Endothelial cell of umbilical vein (primary cell): ENCODE measurements around the gene RAI1. TPM values are rescaled to one million over a fixed set of nuclear protein-coding genes. Genes with fewer than 3 reads are reported as not detected.

Experiments
- BruUV-seq: library from RNA; stranded (reverse); fragments of 400-500 nt; replicated peaks from 2 replicates; lab custom pipeline; 2021; lab: Mats Ljungman, UMichigan
- CTCF ChIA-PET: fragments of 300-600, 350-600 bp; sonication (Branson Sonifier 250); formaldehyde crosslinking; loops from one replicate; lab custom pipeline; 2021; ENCODE audit warnings: antibody characterized with exemption, inconsistent platforms; lab: Charles Lee
- POLR2A ChIA-PET: fragments of 300-600, 350-600 bp; sonication (Branson Sonifier 250); formaldehyde crosslinking; loops from one replicate; lab custom pipeline; 2021; ENCODE audit warnings: antibody characterized with exemption, inconsistent platforms; lab: Charles Lee
- DNase-seq: peaks from one replicate; pipeline ENCODE4 v3.0.0-alpha.2; 2011; ENCODE audit warnings: low read depth, low spot score
- FAIRE-seq: peaks from 2 replicates; lab custom pipeline; 2011; peaks lifted over from hg19 to GRCh38; lab: Jason Lieb, UNC
- H2AFZ ChIP-seq: 2 replicates; pipeline ENCODE4 v1.6.0; 2012; ENCODE audit warnings: low read depth, low read length, control low read depth, inconsistent platforms
- H3K27ac ChIP-seq: 2 replicates; pipeline ENCODE4 v1.5.1; 2011; ENCODE audit warnings: low read depth, mild to moderate bottlenecking, control low read depth, low read length, moderate library complexity; ENCODE audit not compliant: insufficient read depth
- H3K27me3 ChIP-seq, 2 experiments: 2 replicates each; pipeline versions ENCODE4 v1.6.0 to v1.6.1; 2011; ENCODE audit warnings: low read length in 2 of 2, mixed read lengths in 1 of 2; ENCODE audit not compliant: control insufficient read depth in 2 of 2, insufficient read depth in 2 of 2
- H3K36me3 ChIP-seq, 2 experiments: 2 replicates in 1 of 2; 3 replicates in 1 of 2; pipeline ENCODE4 v1.5.1; 2011; ENCODE audit warnings: low read length in 2 of 2, mild to moderate bottlenecking in 1 of 2, moderate library complexity in 1 of 2; ENCODE audit not compliant: control insufficient read depth in 2 of 2, insufficient read depth in 2 of 2; ENCODE audit errors: extremely low read depth in 1 of 2
- H3K4me1 ChIP-seq: 3 replicates; pipeline ENCODE4 v1.5.1; 2011; ENCODE audit warnings: mild to moderate bottlenecking, low read length; ENCODE audit not compliant: control insufficient read depth, insufficient read depth; ENCODE audit errors: extremely low read depth
- H3K4me2 ChIP-seq: 2 replicates; pipeline ENCODE4 v1.6.1; 2011; ENCODE audit warnings: low read length, control low read depth, mixed read lengths; ENCODE audit not compliant: insufficient read depth
- H3K4me3 ChIP-seq, 3 experiments: fragments of 200-600 bp in 1 of 3; sonication (generic), shearing (Covaris generic) in 1 of 3; replicated peaks in 1 of 3; 2 replicates each; pipeline ENCODE4 v1.5.1; 2011 to 2016; ENCODE audit warnings: control low read depth in 3 of 3, low read length in 3 of 3, mild to moderate bottlenecking in 2 of 3, inconsistent platforms in 1 of 3, low read depth in 1 of 3, moderate library complexity in 1 of 3; ENCODE audit not compliant: insufficient read depth in 1 of 3
- H3K79me2 ChIP-seq: 2 replicates; pipeline ENCODE4 v1.6.0; 2012; ENCODE audit warnings: low read length, inconsistent platforms; ENCODE audit not compliant: control insufficient read depth, insufficient read depth
- H3K9ac ChIP-seq: replicated peaks from 2 replicates; pipeline ENCODE3; 2011; ENCODE audit warnings: low read length, control low read depth; ENCODE audit not compliant: insufficient read depth; ENCODE audit errors: extremely low read depth
- H3K9me1 ChIP-seq: replicated peaks from 3 replicates; pipeline ENCODE4 v1.6.0; 2011; ENCODE audit warnings: mild to moderate bottlenecking, low read length; ENCODE audit not compliant: control insufficient read depth, insufficient read depth; ENCODE audit errors: extremely low read depth
- H3K9me3 ChIP-seq: replicated peaks from 2 replicates; pipeline ENCODE4 v1.5.1; 2012; ENCODE audit warnings: low read length, inconsistent platforms; ENCODE audit not compliant: control insufficient read depth, insufficient read depth
- H4K20me1 ChIP-seq: replicated peaks from 2 replicates; pipeline ENCODE3; 2011; ENCODE audit warnings: mild to moderate bottlenecking, low read length; ENCODE audit not compliant: control insufficient read depth, insufficient read depth; ENCODE audit errors: extremely low read depth
- CTCF ChIP-seq, 2 donors: IDR thresholded peaks; 1 replicate in 1 of 2; 2 replicates in 1 of 2; pipeline ENCODE4 v1.5.1; 2011; ENCODE audit warnings: low read length in 2 of 2, mild to moderate bottlenecking in 2 of 2, moderate library complexity in 2 of 2, control low read depth in 1 of 2, inconsistent platforms in 1 of 2, low read depth in 1 of 2; ENCODE audit not compliant: insufficient read depth in 1 of 2; ENCODE audit errors: extremely low read depth in 1 of 2
- EZH2 ChIP-seq: IDR thresholded peaks from 2 replicates; pipeline ENCODE4 v1.6.1; 2012; ENCODE audit warnings: borderline replicate concordance, low read depth, mild to moderate bottlenecking, moderate library complexity, low read length, inconsistent platforms; ENCODE audit not compliant: severe bottlenecking
- FOS ChIP-seq: IDR thresholded peaks from 2 replicates; pipeline ENCODE4 v1.6.1; 2011; ENCODE audit warnings: mild to moderate bottlenecking, low read length, moderate library complexity, borderline replicate concordance; ENCODE audit not compliant: insufficient read depth
- GATA2 ChIP-seq: IDR thresholded peaks from 2 replicates; pipeline ENCODE4 v1.7.0; 2011; ENCODE audit warnings: low read depth, mild to moderate bottlenecking, moderate library complexity, mixed read lengths, low read length; ENCODE audit not compliant: insufficient read length, insufficient read depth
- JUN ChIP-seq: IDR thresholded peaks from 2 replicates; pipeline ENCODE4 v1.6.1; 2011; ENCODE audit warnings: borderline replicate concordance, low read depth; ENCODE audit not compliant: insufficient read length, insufficient read depth
- MAX ChIP-seq: IDR thresholded peaks from 2 replicates; pipeline ENCODE4 v1.6.1; 2011; ENCODE audit not compliant: insufficient read depth, insufficient read length
- MYC ChIP-seq: IDR thresholded peaks from one replicate; pipeline ENCODE4 v1.6.1; 2011; ENCODE audit warnings: mild to moderate bottlenecking, low read depth, low read length
- POLR2A ChIP-seq: IDR thresholded peaks from 2 replicates; pipeline ENCODE4 v1.6.1; 2012; ENCODE audit warnings: low read depth, mild to moderate bottlenecking, control low read depth, low read length
- POLR2AphosphoS5 ChIP-seq: IDR thresholded peaks from 2 replicates; pipeline ENCODE4 v1.6.1; 2012; ENCODE audit warnings: low read depth, mild to moderate bottlenecking, control low read depth, low read length, moderate library complexity; ENCODE audit not compliant: insufficient read depth
- dilution Hi-C: fragments of 300-500 bp; cut with MboI; formaldehyde crosslinking; loops from one replicate; pipeline ENCODE4 v1.15.0; 2019; ENCODE audit warnings: low sequenced_read_pairs; ENCODE audit not compliant: extremely low pct_ligation_motif_present
- intact Hi-C: fragments of 100-400 bp; cut with micrococcal nuclease; formaldehyde crosslinking; loops from one replicate; pipeline ENCODE4 v1.10.0; 2022
- polyA plus RNA-seq, 4 experiments: library from polyadenylated mRNA; depleted of rRNA in 3 of 4; stranded (reverse) in 3 of 4; unstranded in 1 of 4; fragments of >200 nt; gene quantifications; 2 replicates each; pipeline versions ENCODE4 v1.2.1 to v1.2.3, GENCODE V29; 2011 to 2012; ENCODE audit warnings: missing spikeins in 1 of 4
- total RNA-seq: library from RNA; stranded (reverse); gene quantifications from 2 replicates; pipeline ENCODE4 v1.2.3, GENCODE V29; 2021

Gene RAI1
- total and polyA plus RNA-seq, 2 donors (not counting 3 experiments of a cell fraction or from before 2014, with no cell fraction given) = 7.8 to 43.3 TPM

DNA sequence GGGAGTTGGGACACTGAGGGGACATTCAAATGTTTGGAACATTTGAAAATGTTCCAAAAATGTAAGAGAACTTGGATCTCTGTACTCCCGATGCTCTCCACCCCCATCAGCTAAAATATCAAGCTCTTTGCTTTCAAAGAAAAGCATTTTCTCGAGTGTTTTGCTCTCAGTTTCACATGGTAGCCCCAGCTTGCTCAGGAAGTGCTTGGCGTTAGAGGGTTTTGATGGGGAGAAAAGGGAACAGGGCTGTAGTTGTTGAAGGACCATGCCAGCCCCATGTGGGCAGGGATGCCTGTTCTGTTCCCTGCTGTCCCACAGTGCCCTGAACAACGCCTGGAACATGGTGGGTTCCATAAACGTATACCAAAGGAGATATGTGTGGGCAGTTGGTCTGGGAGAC, 37.0 kb downstream of the RAI1 start:
- no peak for DNase-seq
- Histone ChIP-seq H3K9me3 (no peaks in the 10 kb centered on the region), H3K9ac (no peak overlapping the region), H2AFZ (no peak overlapping the region), H3K27me3 (no peaks in the 10 kb centered on the region), H3K4me2 (no peak overlapping the region), H3K9me1 (no peaks in the 10 kb centered on the region), H3K27ac (no peak overlapping the region), H3K79me2 (peaks cover 54% of the 10 kb centered on the region), H3K36me3 (no peaks in the 10 kb centered on the region), H3K4me3 (no peak overlapping the region), H4K20me1 (no peaks in the 10 kb centered on the region), H3K4me1 (peaks cover 11% of the 10 kb centered on the region)
- ChIA-PET POLR2A (no interaction called here), CTCF (no interaction called here)
- no TSS peak for BruUV-seq
- dilution Hi-C loops = no loop called here
- no peak for TF ChIP-seq MYC
- TF ChIP-seq MAX = no peak
- TF ChIP-seq POLR2AphosphoS5 = no peak
- TF ChIP-seq EZH2 = no peak
- no peak for TF ChIP-seq CTCF (IDR thresholded peaks at IDR 0.05; ENCODE audit: extremely low read depth in 1 of 2, insufficient read depth in 1 of 2, low read depth in 1 of 2, low read length in 2 of 2)
- no peak for TF ChIP-seq FOS
- no peak for TF ChIP-seq GATA2
- TF ChIP-seq POLR2A = no peak
- TF ChIP-seq JUN = no peak
- FAIRE-seq = no peak
- intact Hi-C loops = no loop called here
